ENCODE data around the gene COL18A1.
A peak's percentile ranks its signal among the peaks of the same experiment; 100 is the strongest.

The COL18A1 gene

DNA sequence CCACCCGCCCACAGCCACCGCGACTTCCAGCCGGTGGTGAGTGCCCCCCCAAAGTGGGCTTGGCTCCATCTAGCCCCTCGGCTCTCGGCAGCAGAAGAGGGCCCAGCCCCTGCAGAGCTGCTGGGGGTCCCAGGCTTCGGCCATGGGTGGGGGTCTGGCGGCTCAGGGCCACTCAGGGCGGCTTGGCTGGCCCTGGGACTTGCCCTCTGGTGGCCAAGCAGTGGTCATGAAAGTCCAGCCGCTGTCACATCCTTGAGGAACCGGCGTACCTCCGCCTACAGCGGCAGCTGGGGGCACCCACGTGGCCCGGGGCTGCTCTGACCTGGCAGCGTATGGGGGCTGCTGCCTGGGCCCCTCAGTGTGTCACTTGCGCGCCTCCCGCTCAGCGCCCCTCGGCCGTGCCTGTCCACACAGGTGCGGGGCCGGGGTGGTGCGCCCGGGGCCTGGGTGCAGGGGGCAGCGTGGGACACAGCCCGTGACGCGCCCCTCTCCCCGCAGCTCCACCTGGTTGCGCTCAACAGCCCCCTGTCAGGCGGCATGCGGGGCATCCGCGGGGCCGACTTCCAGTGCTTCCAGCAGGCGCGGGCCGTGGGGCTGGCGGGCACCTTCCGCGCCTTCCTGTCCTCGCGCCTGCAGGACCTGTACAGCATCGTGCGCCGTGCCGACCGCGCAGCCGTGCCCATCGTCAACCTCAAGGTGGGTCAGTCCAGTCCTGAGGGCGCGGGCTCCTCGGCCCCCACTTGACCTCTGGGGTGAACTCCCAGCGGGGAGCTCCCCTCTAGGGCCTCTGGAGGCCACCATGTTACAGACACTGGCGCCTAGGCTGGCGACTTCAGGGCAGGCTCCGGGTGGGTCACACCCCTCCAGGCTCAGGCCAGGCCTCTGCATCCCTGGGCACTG is 104.9 kb downstream of the COL18A1 start:
- no peak for DNase-seq

DNA sequence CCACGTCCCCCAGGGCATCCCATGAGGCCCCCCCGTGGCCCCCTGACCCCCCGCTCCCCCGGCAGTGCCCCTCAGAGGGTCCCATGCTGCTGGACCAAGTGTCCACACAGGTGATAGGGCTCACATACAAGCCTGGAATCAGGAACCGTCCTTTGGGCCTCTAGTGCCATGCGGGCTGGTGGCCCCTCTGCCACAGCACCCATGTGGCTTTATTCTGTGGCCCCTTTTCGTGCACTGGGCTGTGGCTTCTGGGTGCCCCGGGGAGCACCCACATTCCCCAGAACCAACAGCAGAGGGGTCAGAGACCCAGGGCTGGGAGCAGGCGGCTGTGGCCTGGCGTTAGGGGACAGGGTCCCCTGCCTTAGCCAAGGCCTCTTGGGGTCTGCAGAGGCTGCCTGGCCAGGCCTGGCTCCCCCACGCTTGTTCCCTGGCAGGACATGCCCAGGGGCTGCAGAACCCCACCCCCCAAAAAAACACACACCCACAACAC is 105.5 kb downstream of the COL18A1 start:
- DNase-seq = no peak

DNA sequence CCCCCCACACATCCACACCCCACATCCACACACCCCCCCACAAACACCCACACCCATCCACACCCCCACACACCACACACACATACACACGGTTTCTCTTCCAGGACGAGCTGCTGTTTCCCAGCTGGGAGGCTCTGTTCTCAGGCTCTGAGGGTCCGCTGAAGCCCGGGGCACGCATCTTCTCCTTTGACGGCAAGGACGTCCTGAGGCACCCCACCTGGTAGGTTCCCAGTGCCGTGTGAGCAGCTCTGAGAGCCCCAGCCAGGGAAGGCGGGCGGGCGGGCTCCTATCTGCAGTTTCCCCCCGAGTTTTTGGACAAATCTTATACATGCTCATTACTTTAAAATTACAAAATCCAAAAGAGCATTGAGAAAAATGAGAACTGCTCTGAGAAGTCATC is 106.0 kb downstream of the COL18A1 start:
- no peak for DNase-seq

DNA sequence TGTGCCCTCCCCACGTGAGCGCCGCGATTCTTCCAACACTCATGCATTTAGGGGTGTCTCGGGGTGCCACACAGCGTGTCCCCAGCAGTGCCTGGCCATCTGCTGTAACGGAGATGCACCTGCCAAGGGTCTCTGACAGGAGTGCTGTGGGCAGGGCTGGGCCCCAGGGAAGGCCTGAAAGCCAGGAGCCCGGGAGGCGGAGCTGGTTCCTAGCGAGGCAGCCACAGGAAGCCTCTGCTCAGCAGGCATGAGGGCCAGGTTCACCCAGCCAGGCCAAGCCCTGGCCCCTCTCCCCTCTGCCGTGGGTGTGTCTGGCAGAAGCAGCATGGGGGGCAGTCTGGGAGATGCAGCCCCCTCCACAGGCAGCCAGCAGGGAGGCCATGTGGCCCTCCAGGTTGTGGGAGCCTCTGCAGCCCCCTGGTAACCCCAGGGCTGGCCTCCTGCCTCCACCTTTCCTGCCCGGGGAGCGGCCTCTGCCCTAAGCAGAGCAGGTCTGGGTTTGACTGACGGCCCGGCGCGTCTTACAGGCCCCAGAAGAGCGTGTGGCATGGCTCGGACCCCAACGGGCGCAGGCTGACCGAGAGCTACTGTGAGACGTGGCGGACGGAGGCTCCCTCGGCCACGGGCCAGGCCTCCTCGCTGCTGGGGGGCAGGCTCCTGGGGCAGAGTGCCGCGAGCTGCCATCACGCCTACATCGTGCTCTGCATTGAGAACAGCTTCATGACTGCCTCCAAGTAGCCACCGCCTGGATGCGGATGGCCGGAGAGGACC is 106.9 kb downstream of the COL18A1 start:
- no peak for DNase-seq

DNA sequence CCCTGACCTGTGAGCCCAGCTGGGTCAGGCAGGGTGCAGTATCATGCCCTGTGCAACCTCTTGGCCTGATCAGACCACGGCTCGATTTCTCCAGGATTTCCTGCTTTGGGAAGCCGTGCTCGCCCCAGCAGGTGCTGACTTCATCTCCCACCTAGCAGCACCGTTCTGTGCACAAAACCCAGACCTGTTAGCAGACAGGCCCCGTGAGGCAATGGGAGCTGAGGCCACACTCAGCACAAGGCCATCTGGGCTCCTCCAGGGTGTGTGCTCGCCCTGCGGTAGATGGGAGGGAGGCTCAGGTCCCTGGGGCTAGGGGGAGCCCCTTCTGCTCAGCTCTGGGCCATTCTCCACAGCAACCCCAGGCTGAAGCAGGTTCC is 107.6 kb downstream of the COL18A1 start:
- no peak for DNase-seq

DNA sequence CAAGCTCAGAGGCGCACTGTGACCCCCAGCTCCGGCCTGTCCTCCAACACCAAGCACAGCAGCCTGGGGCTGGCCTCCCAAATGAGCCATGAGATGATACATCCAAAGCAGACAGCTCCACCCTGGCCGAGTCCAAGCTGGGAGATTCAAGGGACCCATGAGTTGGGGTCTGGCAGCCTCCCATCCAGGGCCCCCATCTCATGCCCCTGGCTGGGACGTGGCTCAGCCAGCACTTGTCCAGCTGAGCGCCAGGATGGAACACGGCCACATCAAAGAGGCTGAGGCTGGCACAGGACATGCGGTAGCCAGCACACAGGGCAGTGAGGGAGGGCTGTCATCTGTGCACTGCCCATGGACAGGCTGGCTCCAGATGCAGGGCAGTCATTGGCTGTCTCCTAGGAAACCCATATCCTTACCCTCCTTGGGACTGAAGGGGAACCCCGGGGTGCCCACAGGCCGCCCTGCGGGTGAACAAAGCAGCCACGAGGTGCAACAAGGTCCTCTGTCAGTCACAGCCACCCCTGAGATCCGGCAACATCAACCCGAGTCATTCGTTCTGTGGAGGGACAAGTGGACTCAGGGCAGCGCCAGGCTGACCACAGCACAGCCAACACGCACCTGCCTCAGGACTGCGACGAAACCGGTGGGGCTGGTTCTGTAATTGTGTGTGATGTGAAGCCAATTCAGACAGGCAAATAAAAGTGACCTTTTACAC is 108.2 kb downstream of the COL18A1 start:
- no peak for DNase-seq

DNA sequence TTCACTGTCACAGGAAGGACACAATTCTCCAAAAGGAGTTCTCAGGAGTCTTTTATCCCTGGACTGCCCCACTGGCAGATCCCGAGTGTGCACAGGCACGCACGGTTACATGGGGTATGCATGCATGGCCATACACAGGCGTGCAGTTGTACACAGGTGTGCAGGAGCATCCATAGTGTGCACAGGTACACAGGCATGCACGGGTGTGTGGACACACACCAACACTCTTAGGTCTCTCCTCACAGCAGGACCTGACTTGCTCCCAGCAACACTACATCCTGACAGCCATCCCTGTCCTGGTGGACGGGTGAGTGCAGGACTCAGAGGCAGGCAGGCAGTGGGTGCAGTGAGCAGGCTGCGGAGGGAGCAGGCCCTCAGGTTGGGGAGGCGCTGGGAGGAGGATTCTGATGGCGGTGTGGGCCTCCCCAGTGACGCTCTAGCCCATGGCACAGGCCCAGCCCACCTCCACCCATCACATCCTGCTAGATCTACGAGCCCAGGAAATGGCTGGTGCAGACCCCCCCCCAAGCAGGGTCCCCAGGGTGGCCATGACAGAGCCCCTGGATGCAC is 108.9 kb downstream of the COL18A1 start:
- no peak for DNase-seq

DNA sequence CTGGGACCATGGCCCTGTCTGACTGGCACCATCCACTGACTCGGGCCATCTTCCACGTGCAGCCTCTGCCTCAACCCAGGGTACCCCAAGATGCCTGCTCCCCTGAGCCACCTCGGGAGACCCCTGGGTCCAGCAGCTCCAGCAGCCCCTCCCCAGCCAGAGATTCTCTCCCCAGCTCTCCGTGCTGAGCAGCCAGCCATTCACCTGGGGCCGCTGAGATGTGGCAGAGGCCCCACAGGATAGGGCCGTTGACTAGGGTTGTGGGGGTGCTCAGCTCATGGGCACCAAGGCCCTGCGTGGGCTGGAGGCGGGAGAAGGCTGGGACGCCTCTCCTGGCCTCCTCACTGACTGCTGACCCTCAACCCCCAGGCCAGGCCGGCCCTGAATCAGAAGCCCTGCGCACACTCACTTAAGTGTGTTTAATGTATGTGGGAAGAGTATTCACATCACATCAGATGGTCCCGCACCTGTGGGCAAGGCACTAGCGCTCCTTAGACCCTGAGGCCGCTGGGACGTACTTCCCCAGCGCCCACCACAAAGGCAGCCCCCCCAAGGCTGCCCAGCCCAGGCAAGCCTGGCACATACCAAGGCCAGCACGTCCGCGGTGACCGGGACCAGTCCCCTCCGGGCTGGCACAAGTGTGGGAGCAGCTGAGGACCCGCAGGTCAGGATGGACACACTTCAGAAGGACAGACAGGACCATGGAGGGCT is 109.5 kb downstream of the COL18A1 start:
- no peak for DNase-seq

DNA sequence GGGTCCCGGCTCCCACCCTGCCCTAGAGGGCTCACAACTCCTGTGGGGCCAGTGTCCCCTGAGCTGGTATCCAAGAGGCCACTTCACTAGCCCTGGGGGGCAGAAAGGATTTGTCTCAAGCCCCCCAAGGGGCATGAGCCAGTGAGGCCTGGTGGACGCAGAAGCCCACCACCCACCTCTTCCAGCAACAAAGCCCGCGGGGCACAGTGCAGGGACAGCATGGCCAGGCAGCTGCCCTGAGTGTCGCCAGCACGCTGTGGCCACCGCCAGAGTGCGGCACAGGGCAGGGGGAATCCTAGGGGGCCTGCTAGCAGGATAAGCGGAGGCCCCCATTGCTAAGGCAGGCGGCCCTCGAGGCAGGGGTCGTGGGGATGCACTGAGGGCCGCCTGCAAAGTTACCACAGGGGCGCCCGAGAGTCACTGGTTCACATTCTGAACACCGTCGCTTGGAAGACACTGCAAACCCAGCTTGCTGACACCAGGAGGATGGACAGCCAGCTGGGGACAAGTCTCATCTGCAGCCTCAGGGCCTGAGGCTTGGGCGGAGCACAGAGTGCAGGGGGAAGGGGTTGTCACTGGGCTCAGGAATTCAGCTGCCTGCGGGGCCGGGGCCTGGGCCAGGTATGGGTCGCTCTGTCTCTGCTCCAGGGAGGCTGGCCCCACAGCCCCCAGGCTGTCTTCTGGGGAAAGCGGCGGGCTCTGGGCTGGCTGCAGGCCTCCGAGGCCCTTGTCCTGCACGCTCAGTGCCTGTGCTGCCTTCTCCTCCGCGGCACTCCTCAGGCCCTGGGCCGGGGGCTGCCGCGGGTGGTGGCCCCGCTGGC is 110.5 kb downstream of the COL18A1 start:
- no peak for DNase-seq

DNA sequence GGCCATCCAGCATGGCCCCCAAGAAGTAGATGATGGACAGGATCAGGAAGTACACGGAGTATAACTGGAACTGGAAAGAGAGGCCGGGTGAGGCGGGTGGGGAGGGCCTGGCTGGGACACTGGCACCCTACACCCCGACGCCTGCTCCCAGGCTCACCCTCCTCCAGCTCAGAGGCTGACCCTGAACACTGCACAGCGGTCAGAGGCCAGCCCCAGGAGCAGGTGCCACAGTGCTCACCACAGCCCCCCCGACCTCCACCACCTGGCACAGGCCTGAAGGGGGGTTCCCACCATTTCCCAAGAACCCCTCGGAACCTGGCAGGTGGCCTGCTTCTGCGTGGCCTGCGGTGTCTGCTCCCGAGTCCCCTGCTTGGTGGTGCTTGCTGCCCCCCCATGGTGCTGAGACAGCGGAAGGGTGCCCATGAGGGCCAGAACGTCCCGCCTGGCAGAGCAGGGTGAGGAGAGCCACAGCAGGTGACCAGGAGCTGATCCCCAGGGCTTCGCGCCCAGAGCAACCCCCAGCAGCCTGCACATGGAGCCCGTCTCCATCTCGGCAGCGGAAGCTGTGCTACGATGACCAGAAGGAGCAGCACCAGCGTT is 111.2 kb downstream of the COL18A1 start:
- no peak for DNase-seq

DNA sequence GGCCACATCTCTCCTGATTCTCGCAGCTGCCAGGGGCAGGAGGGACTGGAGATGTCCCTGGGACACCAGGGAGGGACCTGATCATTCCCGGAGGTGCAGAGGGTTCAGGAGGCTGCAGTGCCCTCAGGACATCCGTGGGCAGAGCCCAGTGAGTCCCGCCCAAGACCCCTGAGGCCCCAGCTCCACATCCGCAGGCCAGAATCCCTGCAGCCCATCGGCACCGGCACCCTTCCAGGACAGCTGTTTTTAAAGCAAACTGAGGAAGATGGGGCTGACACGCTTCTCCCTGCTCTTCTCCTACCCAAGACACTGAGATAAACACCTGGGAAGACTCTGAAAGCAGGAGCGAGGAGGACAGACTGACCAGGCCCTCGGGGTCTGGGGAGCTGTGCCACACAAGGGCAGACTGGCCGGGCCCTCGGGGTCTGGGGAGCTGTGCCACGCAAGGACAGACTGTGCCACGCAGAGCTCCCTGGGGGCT is 111.7 kb downstream of the COL18A1 start:
- no peak for DNase-seq

DNA sequence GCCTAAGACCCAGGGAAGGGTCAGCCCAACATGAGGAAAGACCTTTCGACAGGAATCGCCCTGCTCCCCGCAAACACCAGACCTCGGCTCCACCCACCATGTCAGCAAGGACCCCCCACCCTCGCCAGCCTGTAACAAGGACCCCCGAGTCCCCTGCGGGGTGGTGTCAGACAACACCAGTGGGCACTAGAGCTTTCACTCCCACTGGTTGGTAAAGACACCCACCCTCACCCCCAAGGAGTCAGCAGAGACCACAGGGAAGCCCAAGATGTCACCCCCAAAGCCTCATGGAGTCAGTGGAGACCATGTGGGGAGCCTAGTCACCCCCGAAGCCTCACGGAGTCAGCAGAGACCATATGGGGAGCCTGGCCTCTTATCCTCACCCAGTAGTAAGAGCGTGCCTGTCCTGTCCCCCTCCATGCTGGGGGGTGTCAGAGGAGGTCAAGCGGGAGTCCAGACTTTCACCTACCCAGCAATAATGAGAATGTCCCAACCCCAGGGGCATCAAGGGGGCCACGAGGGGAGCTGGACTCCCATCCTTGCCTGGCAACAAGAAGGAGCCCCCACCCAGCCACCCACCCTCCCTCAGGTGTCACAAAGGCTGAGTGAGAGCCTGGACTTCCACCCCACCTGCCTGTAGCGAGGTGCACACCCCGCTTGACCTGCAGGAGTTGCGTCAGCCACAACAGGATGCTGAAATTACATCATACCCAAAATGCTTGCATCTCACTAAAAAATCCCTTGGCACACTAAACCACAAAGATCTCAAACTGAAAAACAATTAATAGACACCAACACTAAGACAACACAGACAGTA is 112.5 kb downstream of the COL18A1 start:
- DNase-seq = peak; percentile 42

DNA sequence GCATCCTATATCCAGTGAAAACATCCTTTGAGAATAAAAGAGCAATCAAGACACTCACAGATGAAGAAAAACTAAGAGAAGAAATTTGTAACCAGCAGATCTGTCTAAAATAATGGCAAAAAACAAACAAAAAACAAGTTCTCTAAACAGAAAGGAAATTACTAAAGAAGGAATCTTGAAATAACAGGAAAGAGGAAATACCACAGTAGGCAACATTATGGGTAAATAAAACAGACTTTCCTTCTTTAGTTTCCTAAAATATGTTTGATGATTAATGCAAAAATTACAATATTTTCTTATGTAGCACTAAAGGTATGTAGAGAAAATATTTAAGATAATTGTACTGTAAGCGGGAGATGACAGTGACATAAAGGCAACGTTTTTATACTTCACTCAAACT is 113.8 kb downstream of the COL18A1 start:
- no peak for DNase-seq

DNA sequence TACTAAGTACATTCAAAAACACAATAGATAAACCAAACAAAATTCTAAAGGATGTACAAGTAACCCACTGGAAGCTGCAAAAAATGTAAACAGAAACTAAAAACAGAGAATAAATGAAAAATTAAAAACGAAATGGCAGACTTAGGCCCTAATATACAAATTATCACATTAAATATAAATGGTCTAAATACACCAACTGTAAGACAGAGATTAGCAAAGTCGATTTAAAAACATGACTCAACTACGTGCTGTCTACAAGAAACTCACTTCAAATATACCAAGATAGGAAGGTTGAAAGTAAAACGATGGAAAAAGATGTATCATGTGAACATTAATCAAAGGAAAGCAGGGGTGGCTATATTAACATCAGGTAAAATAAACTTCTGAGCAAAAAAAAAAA is 114.2 kb downstream of the COL18A1 start:
- DNase-seq = no peak

DNA sequence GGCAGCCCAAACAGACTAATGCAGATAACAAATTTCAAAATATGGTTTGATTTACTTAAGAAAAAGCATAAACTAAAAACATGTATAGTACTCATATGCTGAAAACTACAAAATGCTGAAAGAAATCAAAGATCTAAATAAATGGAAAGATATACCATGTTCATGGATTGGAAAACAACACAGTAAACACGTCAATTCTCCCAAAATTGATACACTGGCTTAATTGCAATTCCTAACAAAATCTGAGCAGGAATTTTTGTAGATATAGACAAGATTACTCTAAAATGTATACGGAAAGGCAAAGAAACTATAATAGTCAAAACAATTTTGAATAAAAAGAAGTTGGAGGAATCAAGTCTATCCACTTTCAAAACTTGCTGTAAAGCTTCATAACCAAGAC is 116.3 kb downstream of the COL18A1 start:
- no peak for DNase-seq

DNA sequence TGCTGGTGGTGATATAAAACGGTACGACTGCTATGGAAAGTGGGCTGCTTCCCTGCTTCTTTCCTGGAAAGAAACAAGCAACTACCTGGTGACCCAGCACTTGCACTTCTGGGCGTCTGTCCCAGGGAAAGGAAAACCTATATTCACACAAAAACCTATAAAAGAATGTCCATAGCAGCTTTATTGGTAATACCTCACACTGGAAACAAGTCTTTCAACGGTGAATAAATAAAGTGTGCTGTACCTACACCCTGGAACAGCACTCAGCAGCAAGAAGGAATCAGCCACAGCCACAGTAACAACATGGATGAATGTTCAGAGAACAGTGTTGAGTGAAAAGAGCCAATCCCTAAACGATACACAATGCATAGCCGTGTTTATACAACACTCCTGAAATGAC is 117.4 kb downstream of the COL18A1 start:
- DNase-seq = no peak

DNA sequence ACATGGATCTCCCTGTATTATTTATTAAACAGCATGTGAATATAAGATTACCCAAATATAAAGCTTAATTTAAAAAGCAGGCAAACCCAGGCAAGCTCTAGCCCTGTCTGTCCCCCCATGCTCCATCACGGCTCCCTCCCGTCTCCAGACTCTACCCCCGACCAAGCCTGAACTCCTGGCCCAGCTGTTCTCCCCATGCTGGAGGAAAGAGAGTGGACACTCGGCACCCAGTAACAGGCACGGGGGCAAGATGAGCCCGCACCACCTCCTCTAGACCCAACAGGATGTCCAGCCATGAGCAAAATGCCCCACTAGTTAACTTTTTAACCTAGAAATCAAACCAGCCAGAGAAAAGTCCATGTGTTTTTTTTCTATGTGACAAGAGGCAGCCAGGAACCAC is 118.0 kb downstream of the COL18A1 start:
- no peak for DNase-seq

DNA sequence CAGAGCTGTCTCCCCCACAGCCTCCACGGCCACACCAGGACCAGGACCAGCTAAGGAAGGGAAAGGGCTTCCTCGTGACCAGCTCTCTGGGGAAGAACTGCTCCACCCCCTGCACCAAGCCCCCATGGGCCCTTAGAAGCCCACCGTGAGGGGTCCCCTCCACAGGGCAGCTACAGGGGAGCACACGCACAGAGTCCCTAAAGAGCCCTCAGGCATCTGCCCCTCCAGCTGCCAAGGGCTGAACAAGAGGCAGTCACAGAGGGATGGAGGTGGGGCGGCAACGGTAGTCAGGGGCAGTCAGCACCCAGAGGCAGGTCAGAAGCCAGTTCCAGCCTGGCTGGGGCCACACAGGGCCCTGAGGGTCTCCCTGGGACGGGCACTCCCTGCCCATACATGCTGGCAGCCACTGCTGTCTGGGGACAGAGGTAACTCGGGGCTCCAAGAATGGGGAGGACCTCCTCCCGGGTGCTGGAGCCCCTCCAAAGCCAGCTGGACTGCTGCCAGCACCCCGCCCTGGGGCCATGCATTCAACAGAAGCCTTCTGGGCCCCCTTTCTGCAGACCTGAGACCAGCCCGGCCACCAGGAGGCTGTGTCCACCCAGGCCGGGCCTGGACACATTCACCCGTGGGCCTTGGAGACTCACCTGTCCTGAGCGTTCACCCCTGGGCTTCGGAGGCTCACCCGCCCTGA is 118.6 kb downstream of the COL18A1 start:
- no peak for DNase-seq

DNA sequence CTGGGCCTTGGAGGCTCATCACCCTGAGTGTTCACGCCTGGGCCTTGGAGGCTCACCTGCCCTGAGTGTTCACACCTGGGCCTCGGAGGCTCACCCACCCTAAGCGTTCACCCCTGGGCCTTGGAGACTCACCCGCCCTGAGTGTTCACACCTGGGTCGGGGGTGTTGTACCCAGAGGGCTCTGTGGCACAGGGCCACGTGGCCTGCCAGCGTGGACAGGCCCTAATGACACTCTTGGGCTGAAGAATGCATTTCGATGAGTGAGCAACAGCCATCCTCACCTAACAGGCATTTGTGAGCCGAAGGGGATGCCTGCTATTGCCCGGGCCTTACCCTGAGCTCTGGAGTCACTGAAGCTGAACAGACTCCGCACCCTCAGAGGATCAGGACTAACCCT is 119.8 kb downstream of the COL18A1 start:
- DNase-seq = no peak
